Stimulated activated CD4-positive, alpha-beta T cell treated with anti-CD3 and anti-CD28 coated beads, Interleukin-2, amount 100 ng/mL, for 48 hours (primary cell): ENCODE results near the gene OR51B2.
"Not testable (repeated sequence)": the region's sequence is repeated elsewhere in the genome, so short reads cannot be mapped to it uniquely, and the experiment has no call there.

Source experiments
- DNase-seq, 2 donors: peaks; one replicate each; pipeline ENCODE4 v3.0.0-alpha.2; 2020

Gene OR51B2

DNA sequence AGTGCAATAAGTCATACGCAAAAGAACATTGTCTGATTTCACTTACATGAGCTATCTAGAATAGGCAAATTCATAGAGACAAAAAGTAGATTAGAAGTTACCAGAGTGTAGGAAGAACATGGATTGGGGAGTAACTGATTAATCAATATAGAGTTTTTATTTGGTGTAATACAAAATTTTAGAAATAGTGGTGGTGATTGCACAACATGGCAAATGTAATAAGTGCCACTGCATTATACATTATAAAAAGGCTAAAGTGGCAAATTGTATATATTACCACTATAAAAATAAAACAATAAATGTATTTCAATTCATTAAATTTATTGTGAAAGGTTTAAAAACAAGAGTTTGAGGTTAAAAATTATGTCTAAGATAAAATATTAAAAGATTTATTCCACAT is 13.7 kb downstream of the OR51B2 start:
- DNase-seq = no peak

DNA sequence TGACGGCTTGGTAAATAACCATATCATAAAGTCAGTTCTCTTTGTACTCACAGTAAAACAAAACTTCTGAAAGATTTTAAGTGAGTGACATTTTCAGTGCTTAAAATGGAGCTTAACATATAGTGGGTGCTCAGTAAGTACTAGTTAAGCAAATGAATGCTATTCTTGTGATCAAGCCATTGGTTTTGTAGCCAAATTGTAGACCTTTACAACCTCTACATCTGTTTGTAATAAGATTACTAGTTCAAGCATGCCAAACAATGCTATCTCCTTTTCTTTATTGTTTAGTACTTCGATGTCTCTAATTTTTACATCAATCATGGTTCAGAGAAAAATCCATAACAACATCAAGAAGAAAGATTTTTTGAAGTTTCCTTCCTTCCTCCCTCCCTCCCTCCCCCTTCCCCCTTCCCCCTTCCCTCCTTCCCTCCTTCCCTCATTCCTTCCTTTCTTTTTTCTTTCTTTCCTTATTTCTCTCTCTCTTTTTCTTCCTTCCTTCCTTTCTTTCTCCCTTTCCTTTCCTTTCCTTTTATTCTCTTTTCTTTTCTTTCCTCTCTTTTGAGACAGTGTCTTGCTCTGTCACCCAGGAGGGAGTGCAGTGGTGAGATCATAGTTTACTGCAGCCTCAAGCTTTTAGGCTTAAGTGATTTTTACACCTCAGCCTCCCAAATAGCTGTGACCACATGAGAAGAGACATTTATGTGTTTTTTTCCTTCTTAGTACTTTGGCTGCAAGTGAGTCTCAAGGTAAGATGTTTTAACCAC is 16.7 kb downstream of the OR51B2 start:
- no peak for DNase-seq

DNA sequence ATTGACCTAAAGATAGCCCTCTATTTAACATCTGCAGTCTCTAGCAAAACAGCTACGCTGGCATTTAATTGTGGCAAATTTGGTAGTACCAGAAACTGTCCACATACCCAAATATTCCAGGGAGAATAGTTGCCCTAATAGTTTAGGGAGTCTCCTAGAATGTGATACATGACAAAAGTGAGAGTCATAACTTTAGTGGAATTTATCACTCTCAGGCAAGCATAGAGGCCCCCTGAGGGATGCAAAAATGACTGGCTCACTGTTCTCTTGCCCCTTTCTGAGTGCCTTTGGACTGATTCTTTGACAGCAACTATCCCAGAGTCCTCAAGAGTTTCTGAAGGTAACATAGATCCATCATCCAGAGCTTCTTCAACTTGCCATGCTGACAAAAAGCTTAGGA is 20.1 kb downstream of the OR51B2 start:
- DNase-seq = no peak

DNA sequence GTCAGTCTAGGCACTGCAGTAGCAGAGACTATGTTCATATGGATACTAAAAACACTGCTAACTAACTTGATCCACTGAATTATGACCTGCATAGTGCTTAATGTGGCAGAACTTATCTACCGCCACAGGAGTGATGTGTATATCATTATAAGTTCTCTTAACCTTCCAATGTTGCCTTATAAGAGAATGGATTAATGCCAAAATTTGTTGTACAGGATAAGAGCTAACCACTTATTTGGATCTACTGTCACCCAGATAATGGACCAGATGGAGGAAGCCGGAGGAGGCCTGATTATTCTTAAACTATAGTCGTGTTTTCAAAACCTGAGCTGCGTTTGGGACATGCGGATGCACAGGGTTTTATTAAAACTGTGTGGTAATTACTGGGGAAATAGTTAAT is 20.5 kb downstream of the OR51B2 start:
- no peak for DNase-seq

DNA sequence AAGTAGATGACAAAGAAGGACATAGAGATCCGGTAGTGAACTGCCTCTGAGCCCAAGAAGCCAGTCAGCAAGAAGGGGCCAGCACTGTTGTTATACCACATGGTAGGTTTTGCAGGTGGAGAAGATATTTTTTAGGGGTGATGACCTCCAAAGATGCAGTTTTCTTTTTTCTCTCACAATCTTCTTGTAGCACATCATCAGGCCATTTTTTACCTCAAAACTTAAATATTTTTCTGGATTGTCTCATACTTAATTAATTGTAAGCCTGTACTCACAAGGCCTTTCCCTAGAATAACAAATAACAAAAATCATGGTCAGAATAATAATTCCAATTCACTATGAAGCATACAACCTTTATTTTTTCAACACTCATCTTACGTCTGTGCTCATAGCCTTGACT is 22.3 kb downstream of the OR51B2 start, which contains the start of gene OR51B4:
TSS of gene OR51B4 (minus strand) at position 101 of the 400 bp plus-strand sequence. CDS start at position 101, 0 bp downstream.
- no peak for DNase-seq

DNA sequence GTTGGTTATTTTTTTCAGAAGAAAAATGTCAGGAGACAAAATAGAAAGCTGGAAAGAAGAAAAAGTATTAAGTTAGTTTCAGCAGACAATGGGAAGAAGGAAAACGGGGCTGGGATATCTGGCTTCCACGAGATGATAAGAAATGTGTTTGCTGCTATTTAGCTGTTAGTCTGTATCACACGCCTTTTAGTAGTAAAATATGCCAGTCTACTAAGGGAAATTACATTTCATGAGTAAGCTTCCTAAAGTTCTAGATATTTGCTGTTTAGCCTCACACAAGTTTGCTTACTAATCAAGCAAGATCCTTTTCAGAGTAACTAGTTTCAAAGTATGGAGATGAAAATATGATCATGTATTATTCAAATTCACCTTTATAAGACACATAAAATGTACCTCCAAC is 23.8 kb downstream of the OR51B2 start:
- DNase-seq = no peak

DNA sequence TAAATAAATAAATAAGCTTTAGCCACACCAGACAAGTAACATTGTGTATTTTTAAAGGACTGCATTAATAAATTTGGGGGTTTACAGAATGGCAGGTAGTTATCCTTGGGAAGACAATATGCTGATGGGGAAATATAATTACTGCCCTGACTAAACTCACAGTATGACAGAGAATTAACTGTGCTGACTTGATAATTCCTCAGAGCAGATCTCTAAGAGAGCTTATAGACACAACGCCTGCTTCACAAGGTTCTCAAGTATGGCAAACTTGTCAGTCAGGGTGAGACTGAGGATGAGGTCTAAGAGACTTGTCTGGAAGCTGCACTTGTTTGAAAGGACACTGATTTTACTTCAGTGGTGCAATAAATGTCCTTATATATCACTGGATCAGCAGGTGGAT is 25.6 kb downstream of the OR51B2 start:
- no peak for DNase-seq

DNA sequence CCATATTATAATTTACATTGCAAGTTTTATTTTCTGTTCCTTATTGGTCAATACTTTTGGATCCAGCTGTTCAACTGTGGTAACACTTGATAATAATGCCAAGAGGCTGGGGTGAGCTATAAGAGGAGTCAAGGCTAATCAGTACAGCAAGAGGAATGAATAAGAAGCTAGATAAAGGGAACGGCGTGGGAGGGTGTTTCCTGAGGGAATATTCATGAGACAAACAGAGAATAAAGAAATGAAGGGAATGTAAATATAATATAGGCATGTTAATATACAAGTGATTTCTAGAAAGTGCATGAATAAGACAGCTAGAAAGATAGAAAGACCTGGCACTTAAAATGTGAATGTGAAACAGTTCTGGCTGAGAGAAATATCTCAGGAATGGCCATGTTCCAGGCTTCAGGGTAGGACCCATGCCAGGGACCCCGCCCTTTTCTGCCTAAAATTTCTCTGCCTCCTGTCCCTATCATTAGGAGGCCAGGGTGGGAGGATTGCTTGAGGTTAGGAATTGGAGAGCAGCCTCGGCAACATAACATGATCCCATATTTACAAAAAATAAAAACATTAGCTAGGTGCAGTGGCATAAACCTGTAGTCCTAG is 26.3 kb downstream of the OR51B2 start:
- no peak for DNase-seq

DNA sequence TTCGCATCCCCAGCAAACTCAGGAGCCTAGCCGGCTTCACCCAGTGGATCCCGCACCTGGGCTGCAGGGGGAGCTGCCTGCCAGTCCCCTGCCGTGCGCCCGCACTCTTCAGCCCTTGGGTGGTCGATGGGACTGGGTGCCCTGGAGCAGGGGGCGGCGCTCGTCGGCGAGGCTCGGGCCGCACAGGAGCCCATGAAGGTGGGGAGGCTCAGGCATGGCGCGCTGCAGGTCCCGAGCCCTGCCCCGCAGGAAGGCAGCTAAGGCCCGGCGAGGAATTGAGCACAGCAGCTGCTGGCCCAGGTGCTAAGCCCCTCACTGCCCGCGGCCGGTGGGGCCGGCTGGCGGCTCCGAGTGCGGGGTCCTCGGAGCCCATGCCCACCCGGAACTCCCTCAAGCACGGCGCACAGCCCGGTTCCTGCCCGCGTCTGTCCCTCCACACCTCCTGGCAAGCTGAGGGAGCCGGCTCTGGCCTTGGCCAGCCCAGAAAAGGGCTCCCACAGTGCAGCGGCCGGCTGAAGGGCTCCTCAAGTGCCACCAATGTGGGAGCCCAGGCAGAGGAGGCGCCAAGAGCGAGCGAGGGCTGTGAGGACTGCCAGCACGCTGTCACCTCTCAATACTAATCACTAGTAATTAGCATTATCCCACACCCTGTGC is 29.6 kb downstream of the OR51B2 start:
- not testable (repeated sequence) for DNase-seq

DNA sequence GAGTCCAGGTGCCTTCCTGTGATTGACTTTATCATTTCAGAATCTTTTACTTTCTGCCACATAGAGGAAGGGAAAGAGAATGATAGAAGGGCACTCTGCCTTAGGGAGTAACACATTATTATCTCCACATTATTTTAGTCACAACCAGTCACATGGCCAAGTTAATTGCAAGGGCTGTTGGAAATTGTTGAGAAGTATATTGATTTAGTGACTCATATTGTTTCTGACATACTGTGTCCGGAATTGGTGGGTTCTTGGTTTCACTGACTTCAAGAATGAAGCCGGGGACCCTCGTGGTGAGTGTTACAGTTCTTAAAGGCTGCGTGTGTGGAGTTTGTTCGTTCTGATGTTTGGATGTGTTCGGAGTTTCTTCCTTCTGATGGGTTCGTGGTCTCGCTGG is 31.1 kb downstream of the OR51B2 start:
- no peak for DNase-seq

DNA sequence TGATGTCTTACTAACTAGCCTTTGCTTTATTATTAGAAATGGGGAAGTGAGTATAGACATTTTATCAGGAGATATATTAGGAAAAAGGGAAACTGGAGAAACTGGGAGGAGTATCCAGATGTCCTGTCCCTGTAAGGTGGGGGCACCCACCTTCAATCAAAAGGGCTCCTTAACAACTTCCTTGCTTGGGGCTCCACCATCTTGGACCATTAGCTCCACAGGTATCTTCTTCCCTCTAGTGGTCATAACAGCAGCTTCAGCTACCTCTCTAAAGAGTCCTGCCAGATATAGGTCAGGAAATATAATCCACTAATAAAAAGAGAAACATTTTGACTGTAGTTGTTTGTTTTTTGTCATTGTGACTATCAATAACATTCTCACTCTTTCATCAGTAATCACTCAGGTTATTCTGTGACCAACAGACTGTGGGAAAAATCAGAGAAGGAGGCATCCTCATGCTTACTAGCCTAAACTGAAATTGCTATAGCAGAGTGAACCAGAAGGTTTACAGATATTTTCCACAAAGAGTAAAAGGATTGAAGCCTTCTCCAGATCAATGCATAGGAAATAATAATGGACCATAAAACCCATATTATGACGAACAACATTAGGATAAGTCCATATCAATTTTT is 32.8 kb downstream of the OR51B2 start:
- no peak for DNase-seq

DNA sequence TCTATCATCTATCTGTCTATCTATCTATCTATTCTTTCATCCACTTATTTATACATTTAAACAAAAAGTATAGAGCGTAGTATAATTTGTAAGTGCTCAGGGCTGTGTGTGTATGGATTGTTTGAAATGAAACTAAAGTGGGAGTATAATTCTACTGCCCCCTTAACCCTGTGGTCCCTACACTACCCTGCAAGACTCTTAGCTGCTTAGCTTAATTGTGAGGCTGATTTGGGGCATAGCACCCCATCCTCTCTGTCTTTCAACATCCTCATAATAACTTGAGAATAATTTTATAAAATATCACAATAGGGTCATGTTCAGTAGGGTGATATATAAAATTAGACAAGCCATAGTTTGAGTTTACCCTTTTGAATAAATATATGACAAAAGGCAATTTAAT is 34.0 kb downstream of the OR51B2 start:
- DNase-seq = no peak

DNA sequence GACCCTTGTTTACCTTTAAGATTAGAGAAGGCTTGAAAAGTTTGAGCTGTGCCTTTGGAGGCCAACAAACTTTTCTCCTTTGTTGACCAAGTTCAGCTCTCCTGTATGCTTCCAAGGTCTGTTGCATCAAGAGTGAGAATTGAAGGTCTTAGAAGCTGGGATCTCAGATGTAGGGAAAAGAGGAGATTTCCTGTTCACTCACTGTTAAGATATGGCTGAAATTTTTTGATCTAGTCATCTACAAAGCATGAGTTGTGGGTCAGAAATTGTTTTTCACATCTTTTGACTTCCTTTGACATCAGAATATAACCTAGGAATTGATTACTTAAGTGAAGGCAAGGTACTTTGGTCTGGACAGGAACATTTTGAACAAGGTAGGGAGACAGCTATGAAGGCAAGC is 34.4 kb downstream of the OR51B2 start:
- DNase-seq = no peak

DNA sequence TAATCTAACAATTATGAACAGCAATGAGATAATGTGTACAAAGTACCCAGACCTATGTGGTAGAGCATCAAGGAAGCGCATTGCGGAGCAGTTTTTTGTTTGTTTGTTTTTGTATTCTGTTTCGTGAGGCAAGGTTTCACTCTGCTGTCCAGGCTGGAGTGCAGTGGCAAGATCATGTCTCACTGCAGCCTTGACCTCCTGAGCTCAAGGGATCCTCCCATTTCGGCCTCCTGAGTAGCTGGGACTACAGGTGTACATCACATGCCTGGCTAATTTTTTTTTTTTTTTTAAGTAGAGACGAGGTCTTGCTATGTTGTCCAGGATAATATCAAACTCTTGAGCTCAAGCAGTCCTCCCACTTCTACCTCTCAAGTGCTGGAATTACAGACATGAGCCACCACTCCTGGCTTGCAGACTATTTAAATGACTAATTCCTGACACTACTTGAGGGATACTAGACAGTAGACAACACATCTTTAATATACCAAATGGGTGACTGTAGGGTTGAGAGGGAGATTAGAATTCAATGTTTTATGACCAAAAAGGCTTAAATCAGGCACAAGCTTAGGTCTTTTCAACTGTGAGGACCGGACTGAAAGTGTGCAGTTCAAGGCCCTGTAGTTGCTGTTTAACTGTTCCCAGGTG is 35.1 kb downstream of the OR51B2 start:
- no peak for DNase-seq

DNA sequence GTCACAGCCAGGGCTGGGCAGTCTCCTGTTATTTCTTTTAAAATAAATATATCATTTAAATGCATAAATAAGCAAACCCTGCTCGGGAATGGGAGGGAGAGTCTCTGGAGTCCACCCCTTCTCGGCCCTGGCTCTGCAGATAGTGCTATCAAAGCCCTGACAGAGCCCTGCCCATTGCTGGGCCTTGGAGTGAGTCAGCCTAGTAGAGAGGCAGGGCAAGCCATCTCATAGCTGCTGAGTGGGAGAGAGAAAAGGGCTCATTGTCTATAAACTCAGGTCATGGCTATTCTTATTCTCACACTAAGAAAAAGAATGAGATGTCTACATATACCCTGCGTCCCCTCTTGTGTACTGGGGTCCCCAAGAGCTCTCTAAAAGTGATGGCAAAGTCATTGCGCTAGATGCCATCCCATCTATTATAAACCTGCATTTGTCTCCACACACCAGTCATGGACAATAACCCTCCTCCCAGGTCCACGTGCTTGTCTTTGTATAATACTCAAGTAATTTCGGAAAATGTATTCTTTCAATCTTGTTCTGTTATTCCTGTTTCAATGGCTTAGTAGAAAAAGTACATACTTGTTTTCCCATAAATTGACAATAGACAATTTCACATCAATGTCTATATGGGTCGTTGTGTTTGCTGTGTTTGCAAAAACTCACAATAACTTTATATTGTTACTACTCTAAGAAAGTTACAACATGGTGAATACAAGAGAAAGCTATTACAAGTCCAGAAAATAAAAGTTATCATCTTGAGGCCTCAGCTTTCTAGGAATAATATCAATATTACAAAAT is 35.8 kb downstream of the OR51B2 start:
- no peak for DNase-seq

DNA sequence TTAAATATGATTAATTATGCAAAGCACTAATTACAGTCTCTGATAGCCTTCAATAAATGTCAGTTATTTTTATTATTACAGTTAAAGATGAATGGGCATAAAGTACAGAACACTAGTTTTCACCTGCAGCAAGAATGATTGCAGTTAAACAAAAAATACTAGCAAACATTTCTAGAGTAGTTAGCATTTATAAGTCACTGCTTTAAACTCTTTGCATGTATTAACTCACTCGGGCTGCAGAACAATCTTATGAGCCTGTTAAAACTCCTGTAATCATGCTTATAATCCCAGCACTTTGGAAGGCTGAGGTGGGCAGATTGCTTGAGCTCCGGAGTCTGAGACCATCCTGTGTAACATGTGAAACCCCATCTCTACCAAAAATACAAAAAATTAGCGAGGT is 37.2 kb downstream of the OR51B2 start:
- DNase-seq = no peak

DNA sequence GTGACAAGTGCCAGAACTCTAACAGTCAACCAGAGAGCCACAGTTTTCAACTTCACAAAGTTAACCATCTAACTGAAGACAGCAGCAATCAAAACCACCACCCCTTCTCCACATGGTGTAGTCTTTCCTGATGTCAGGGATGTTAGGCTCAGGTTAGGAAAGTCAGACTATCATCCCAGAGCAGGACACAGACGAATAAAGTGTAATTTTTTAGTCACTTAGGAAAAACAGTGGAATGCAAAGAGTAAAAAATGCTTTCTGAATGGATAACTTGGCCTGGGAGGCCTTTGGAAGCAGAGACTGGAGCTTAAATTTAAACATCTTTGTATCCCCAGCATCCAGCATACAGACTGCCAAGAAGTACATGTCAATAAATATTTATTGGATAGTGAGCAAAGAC is 37.7 kb downstream of the OR51B2 start:
- DNase-seq = no peak

DNA sequence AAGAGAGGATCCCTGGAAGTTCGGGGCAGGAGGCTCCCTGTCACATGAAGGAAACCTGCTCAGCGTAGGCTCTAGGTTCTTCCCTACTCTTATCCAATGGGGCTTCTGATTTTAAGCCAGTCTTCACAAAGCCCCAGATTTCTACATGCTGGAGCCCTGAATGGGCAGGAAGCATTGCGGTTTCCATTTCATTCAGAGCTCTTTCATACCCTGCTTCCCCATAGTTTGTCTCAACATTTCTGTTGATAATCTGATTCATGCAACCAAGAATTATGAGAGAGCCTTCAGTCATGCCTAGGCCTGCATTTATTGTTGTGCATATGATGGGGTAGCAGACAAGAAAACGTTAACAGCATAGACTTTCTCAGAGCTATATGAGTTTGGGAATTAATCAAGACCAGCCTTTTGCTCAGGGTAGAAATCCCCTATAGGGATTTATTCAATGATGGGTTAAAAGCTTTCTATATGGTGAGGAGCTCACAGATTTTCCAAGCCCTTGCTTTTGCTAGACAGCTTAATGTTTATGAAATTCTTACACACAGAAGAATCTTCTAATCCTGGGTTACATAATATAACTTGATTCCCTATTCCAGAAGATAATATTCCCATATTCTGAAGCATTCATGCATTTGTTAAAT is 38.3 kb downstream of the OR51B2 start:
- DNase-seq = no peak

DNA sequence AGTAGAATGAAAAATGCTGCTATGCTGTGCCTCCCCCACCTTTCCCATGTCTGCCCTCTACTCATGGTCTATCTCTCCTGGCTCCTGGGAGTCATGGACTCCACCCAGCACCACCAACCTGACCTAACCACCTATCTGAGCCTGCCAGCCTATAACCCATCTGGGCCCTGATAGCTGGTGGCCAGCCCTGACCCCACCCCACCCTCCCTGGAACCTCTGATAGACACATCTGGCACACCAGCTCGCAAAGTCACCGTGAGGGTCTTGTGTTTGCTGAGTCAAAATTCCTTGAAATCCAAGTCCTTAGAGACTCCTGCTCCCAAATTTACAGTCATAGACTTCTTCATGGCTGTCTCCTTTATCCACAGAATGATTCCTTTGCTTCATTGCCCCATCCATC is 39.5 kb downstream of the OR51B2 start:
- DNase-seq = no peak

DNA sequence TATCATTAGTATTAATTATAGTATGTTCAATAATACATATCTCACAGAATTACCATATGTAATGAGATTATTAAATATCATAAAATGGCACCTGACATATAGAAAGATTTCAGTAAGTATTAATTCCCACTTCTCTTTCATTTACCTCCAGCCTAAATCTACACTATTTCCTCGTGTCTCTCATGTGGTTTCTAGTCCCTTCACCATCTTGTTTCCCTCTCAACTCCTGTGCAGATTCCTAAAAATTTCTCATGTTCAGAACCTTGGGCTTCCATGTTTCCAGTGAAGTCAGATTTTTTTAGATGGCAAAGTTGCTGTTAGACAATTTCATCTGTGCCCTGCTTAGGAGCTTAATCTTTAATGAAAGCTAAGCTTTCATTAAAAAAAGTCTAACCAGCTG is 40.2 kb downstream of the OR51B2 start:
- no peak for DNase-seq

DNA sequence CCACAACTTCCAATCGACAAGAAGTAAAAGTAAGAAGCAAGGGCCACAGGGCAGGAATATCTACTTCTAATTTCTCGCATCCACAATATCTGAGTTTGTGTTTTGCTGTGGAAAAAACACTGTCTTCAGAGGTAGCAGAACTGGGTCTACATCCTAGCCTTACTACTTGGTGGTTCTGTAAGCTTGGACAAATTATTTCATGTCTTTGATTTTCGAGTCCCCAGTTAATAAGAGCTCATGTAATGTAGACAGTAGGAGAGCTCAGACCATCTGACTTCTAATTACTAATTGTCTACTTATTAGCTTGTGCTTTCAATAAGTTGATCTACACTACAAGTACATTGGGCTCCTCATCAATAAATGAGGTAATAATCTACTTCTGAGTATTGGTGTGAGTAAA is 41.0 kb downstream of the OR51B2 start:
- DNase-seq = no peak

DNA sequence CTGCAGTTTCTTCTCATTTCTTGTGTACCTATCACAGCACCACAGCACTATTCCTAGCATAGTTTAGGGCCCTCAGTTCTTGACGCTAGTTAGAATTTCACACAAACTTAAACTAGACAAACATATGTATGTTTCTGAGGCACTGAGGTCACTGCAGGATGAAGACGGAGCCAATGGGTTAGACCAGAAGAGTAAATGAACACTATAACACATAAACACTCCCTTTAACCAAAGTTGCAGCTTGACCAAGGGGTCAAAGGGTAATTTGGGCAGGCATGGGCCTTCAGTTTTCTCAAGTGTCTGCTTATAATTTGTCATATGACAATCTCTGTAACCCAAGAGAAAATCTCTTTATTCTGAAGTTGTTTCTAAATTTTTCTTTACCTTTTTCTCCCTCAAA is 41.5 kb downstream of the OR51B2 start:
- DNase-seq = no peak
